Measurements from ENCODE around the gene UBB. TPM values are rescaled to one million over a fixed set of nuclear protein-coding genes. Genes with fewer than 3 reads are reported as not detected.

Gene UBB
- total RNA-seq, 1 experiment from 2014 or later, result 2,970 TPM

- no peaks in the 10 kb centered on the region for H3K9me2 ChIP-seq (replicated peaks; ENCODE audit: low read length)
- H3K79me2 ChIP-seq (ENCODE audit: low read length), result no peaks in the 10 kb centered on the region
- H3K4me1 ChIP-seq (ENCODE audit: insufficient read depth, low read length), result peaks cover 2% of the 10 kb centered on the region; the same call in 1 of the 2 replicates
- ChIA-PET CTCF (no interaction called here), POLR2A (ENCODE audit: unreplicated experiment) (no interaction called here)
- no TSS peak for BruUV-seq (replicated peaks)
- H3K4me2 ChIP-seq (ENCODE audit: low read length), result no peak overlapping the region
- H3K36me3 ChIP-seq (ENCODE audit: low read depth, low read length), result no peaks in the 10 kb centered on the region
- H2AFZ ChIP-seq (ENCODE audit: low read length), result no peak overlapping the region
- no peak overlapping the region for H3K9ac ChIP-seq (ENCODE audit: low read length)
- no peaks in the 10 kb centered on the region for H3F3A ChIP-seq (ENCODE audit: low read length, unreplicated experiment)
- H3K27me3 ChIP-seq (ENCODE audit: low read length), result no peaks in the 10 kb centered on the region
- ATAC-seq (no peak), DNase-seq (no peak)
- intact Hi-C loops (cut with micrococcal nuclease), result no loop called here
- no peaks in the 10 kb centered on the region for H4K20me1 ChIP-seq (ENCODE audit: low read length)
- H3K9me3 ChIP-seq (ENCODE audit: low read length), result no peaks in the 10 kb centered on the region
- TF ChIP-seq CTCF (conservative IDR thresholded peaks at IDR 0.05; ENCODE audit: low read depth, low read length), result no peak
- H3K27ac ChIP-seq (ENCODE audit: low read length), result no peak overlapping the region
- no peak overlapping the region for H3K4me3 ChIP-seq (ENCODE audit: low read length)
These were observed 32.3 kb upstream of the UBB start for GRCh38 chr17:16348586-16348985.

- Histone ChIP-seq H3K4me2 (ENCODE audit: low read length) (no peak overlapping the region), H3K9me3 (ENCODE audit: low read length) (no peaks in the 10 kb centered on the region), H3K27me3 (ENCODE audit: low read length) (no peaks in the 10 kb centered on the region), H3K27ac (ENCODE audit: low read length) (no peak overlapping the region), H3K4me3 (ENCODE audit: low read length) (no peak overlapping the region), H2AFZ (ENCODE audit: low read length) (no peak overlapping the region), H3K4me1 (ENCODE audit: insufficient read depth, low read length) (peaks cover 2% of the 10 kb centered on the region; the same call in 1 of the 2 replicates), H3K9ac (ENCODE audit: low read length) (no peak overlapping the region), H4K20me1 (ENCODE audit: low read length) (no peaks in the 10 kb centered on the region), H3F3A (ENCODE audit: low read length, unreplicated experiment) (no peaks in the 10 kb centered on the region), H3K36me3 (ENCODE audit: low read depth, low read length) (no peaks in the 10 kb centered on the region), H3K9me2 (replicated peaks; ENCODE audit: low read length) (no peaks in the 10 kb centered on the region), H3K79me2 (ENCODE audit: low read length) (no peaks in the 10 kb centered on the region)
- intact Hi-C loops (cut with micrococcal nuclease), result no loop called here
- CTCF ChIA-PET, result interaction anchor here (0.7 kb wide), 1 partner anchor 951 kb away, joined by 3 read pairs; no protein-coding TSS in a partner anchor
- DNase-seq (no peak), ATAC-seq (no peak)
- no peak for TF ChIP-seq EZH2 (IDR thresholded peaks at IDR 0.05; ENCODE audit: low read length, unreplicated experiment)
- no peak for TF ChIP-seq CTCF (conservative IDR thresholded peaks at IDR 0.05; ENCODE audit: low read depth, low read length)
- TF ChIP-seq EZH2phosphoT487 (IDR thresholded peaks at IDR 0.05; ENCODE audit: borderline replicate concordance, low read length), result no peak
- POLR2A ChIA-PET (ENCODE audit: unreplicated experiment), result no interaction called here
- no TSS peak for BruUV-seq (replicated peaks)
These were observed 31.5 kb upstream of the UBB start for GRCh38 chr17:16349431-16349830.

GRCh38 chr17:16351831-16352230, 29.1 kb upstream of the UBB start:
- intact Hi-C loops (cut with micrococcal nuclease), result no loop called here
- ATAC-seq (no peak), DNase-seq (no peak)
- Histone ChIP-seq H2AFZ (ENCODE audit: low read length) (no peak overlapping the region), H3K36me3 (ENCODE audit: low read depth, low read length) (no peaks in the 10 kb centered on the region), H3K9me2 (replicated peaks; ENCODE audit: low read length) (no peaks in the 10 kb centered on the region), H4K20me1 (ENCODE audit: low read length) (no peaks in the 10 kb centered on the region), H3K27ac (ENCODE audit: low read length) (no peak overlapping the region), H3K9me3 (ENCODE audit: low read length) (no peaks in the 10 kb centered on the region), H3K9ac (ENCODE audit: low read length) (no peak overlapping the region), H3K27me3 (ENCODE audit: low read length) (no peaks in the 10 kb centered on the region), H3K79me2 (ENCODE audit: low read length) (no peaks in the 10 kb centered on the region), H3F3A (ENCODE audit: low read length, unreplicated experiment) (no peaks in the 10 kb centered on the region), H3K4me1 (ENCODE audit: insufficient read depth, low read length) (peaks cover 2% of the 10 kb centered on the region; the same call in 1 of the 2 replicates), H3K4me3 (ENCODE audit: low read length) (no peak overlapping the region), H3K4me2 (ENCODE audit: low read length) (no peak overlapping the region)
- TF ChIP-seq EZH2 (IDR thresholded peaks at IDR 0.05; ENCODE audit: low read length, unreplicated experiment) (no peak), EZH2phosphoT487 (IDR thresholded peaks at IDR 0.05; ENCODE audit: borderline replicate concordance, low read length) (no peak), CTCF (conservative IDR thresholded peaks at IDR 0.05; ENCODE audit: low read depth, low read length) (no peak)
- no TSS peak for BruUV-seq (replicated peaks)
- CTCF ChIA-PET, result interaction anchor here (0.6 kb wide), 1 partner anchor 12 kb away, joined by 3 read pairs; no protein-coding TSS in a partner anchor
- POLR2A ChIA-PET (ENCODE audit: unreplicated experiment), result no interaction called here
